HepG2 (cell line): ENCODE data around the gene NSD1. TPM values are rescaled to one million over a fixed set of nuclear protein-coding genes. Genes with fewer than 3 reads are reported as not detected.

Source experiments
- ATAC-seq: fragments of 200-7000 bp; cut with Tn5 transposase; 3 replicates; pipeline ENCODE4 v1.9.1; 2020; ENCODE audit warnings: mild to moderate bottlenecking, moderate library complexity
- BruUV-seq: library from RNA; stranded (reverse); fragments of 400-500 nt; replicated peaks from 2 replicates; lab custom pipeline; 2021; lab: Mats Ljungman, UMichigan
- CTCF ChIA-PET: fragments of 300-600 bp; formaldehyde crosslinking; extraction: SDS; loops from one replicate; lab custom pipeline; 2021; ENCODE audit warnings: low total read pairs, inconsistent platforms, low intra/inter-chr PET ratio; lab: Yijun Ruan, JAX
- POLR2A ChIA-PET: fragments of 350-600 bp; sonication (Branson Sonifier 250); formaldehyde crosslinking; loops from one replicate; lab custom pipeline; 2020; ENCODE audit warnings: antibody characterized with exemption, inconsistent platforms; lab: Yijun Ruan, JAX
- DNase-seq: peaks from one replicate; pipeline ENCODE4 v3.0.0-alpha.2; 2015; ENCODE audit warnings: low spot score
- FAIRE-seq: peaks from 3 replicates; lab custom pipeline; 2011; peaks lifted over from hg19 to GRCh38; lab: Jason Lieb, UNC
- H2AFZ ChIP-seq: one replicate; pipeline ENCODE4 v1.6.1; 2011; ENCODE audit warnings: low read length, inconsistent platforms
- H3K27ac ChIP-seq: fragments of 300-600 bp; 3 replicates; pipeline ENCODE4 v1.8.0; 2011; ENCODE audit warnings: mixed run types, mild to moderate bottlenecking, mixed read lengths, low read length, inconsistent platforms; ENCODE audit not compliant: insufficient read depth; ENCODE audit errors: extremely low read length
- H3K27me3 ChIP-seq, 2 experiments: fragments of 200-600 bp in 1 of 2; 2 replicates in 1 of 2; 3 replicates in 1 of 2; pipeline versions ENCODE4 v1.6.0 to v1.8.0; 2011; ENCODE audit warnings: low read length in 2 of 2, mild to moderate bottlenecking in 2 of 2, moderate library complexity in 2 of 2, inconsistent platforms in 1 of 2; ENCODE audit not compliant: insufficient read depth in 2 of 2, control insufficient read depth in 1 of 2
- H3K36me3 ChIP-seq, 2 experiments: fragments of 200-600 bp in 1 of 2; replicated peaks in 1 of 2; 2 replicates in 1 of 2; 3 replicates in 1 of 2; pipeline versions ENCODE4 v1.5.1 to v1.8.0; 2011; ENCODE audit warnings: low read length in 2 of 2, inconsistent platforms in 1 of 2; ENCODE audit not compliant: insufficient read depth in 2 of 2, control insufficient read depth in 1 of 2
- H3K4me1 ChIP-seq: 2 replicates; pipeline ENCODE4 v1.5.1; 2012; ENCODE audit warnings: low read length, inconsistent platforms; ENCODE audit not compliant: insufficient read depth
- H3K4me2 ChIP-seq: 2 replicates; pipeline ENCODE4 v1.6.0; 2011; ENCODE audit warnings: low read depth, low read length, inconsistent platforms
- H3K4me3 ChIP-seq, 3 experiments: fragments of 200-600 bp in 1 of 3; sonication (generic), shearing (Covaris generic) in 1 of 3; replicated peaks in 1 of 3; 2 replicates each; pipeline ENCODE4 v1.5.1; 2011 to 2016; ENCODE audit warnings: low read length in 3 of 3, inconsistent platforms in 2 of 3, low read depth in 2 of 3, mild to moderate bottlenecking in 2 of 3, control low read depth in 1 of 3, mixed read lengths in 1 of 3; ENCODE audit not compliant: insufficient read depth in 1 of 3
- H3K79me2 ChIP-seq: one replicate; pipeline ENCODE4 v1.6.1; 2011; ENCODE audit warnings: low read length, inconsistent platforms; ENCODE audit not compliant: insufficient read depth
- H3K9ac ChIP-seq: 2 replicates; pipeline ENCODE4 v1.6.0; 2011; ENCODE audit warnings: mild to moderate bottlenecking, low read depth, low read length, inconsistent platforms; ENCODE audit not compliant: insufficient read depth
- H3K9me3 ChIP-seq: 2 replicates; pipeline ENCODE4 v1.5.1; 2012; ENCODE audit warnings: mild to moderate bottlenecking, low read length
- H4K20me1 ChIP-seq: 2 replicates; pipeline ENCODE4 v1.6.0; 2011; ENCODE audit warnings: inconsistent platforms, mild to moderate bottlenecking, low read length, moderate library complexity; ENCODE audit not compliant: insufficient read depth
- FLYWCH1 ChIP-seq: sonication (generic); formaldehyde crosslinking; IDR thresholded peaks from 2 replicates; pipeline ENCODE4 v1.8.1; 2023; ENCODE audit warnings: mild to moderate bottlenecking, missing genetic modification reagents
- KAT7 ChIP-seq: IDR thresholded peaks from 2 replicates; pipeline ENCODE4 v1.6.1; 2018; ENCODE audit warnings: borderline replicate concordance, missing compliant biosample characterization
- WIZ ChIP-seq: sonication (generic); formaldehyde crosslinking; IDR thresholded peaks from 2 replicates; pipeline ENCODE4 v1.5.1; 2020; ENCODE audit warnings: mild to moderate bottlenecking, missing genetic modification reagents
- ZNF564 ChIP-seq: sonication (generic); formaldehyde crosslinking; IDR thresholded peaks from 2 replicates; pipeline ENCODE4 v1.8.1; 2023; ENCODE audit warnings: mild to moderate bottlenecking, missing genetic modification reagents
- WGBS: methylation state at CpG from one replicate; pipeline ENCODE4 v1.1.6; 2017; ENCODE audit warnings: low lambda C conversion rate; 5-methylcytosine and 5-hydroxymethylcytosine counted together
- in situ Hi-C: cut with HindIII; loops from 2 replicates; pipeline ENCODE4 v1.10.0; 2017; ENCODE audit warnings: low pct_unique_long_range_greater_than_20kb; ENCODE audit not compliant: extremely low pct_ligation_motif_present
- intact Hi-C: fragments of 100-400 bp; cut with micrococcal nuclease; formaldehyde crosslinking; loops from one replicate; pipeline ENCODE4 v1.10.0; 2022; ENCODE audit not compliant: unreplicated experiment
- polyA plus RNA-seq, 8 experiments: library from polyadenylated mRNA; depleted of rRNA in 3 of 8; stranded (reverse) in 7 of 8; unstranded in 1 of 8; fragments of >200 nt; fragmentation: Illumina TruSeq in 4 of 8; extraction: Trizol in 4 of 8; gene quantifications; 2 replicates each; pipeline versions ENCODE4 v1.2.1 to v1.2.3, GENCODE V29; 2011 to 2016; ENCODE audit warnings: low read depth in 4 of 8, missing spikeins in 1 of 8, mixed read lengths in 1 of 8; ENCODE audit not compliant: insufficient read depth in 1 of 8
- total RNA-seq, 5 experiments: library from RNA; depleted of rRNA; stranded (reverse); fragments of >200 nt; fragmentation: Illumina TruSeq; extraction: Trizol; gene quantifications; 2 replicates each; pipeline ENCODE4 v1.2.3, GENCODE V29; 2016; ENCODE audit warnings: low read depth in 1 of 5
- TF ChIP-seq, protein P1 (sequence below): IDR thresholded peaks from 2 replicates; pipeline ENCODE4 v1.6.1; 2016; ENCODE audit warnings: missing genetic modification reagents, missing compliant biosample characterization
- TF ChIP-seq, protein P2 (sequence below): sonication (generic); formaldehyde crosslinking; conservative IDR thresholded peaks from 2 replicates; pipeline ENCODE4 v1.4.0; 2020; ENCODE audit warnings: mild to moderate bottlenecking, missing genetic modification reagents, moderate library complexity

The NSD1 gene
- total and polyA plus RNA-seq, 2 of the 13 experiments (the other 11 are each of a cell fraction or from before 2014, with no cell fraction given) = 0.01 to 0.09 TPM

DNA sequence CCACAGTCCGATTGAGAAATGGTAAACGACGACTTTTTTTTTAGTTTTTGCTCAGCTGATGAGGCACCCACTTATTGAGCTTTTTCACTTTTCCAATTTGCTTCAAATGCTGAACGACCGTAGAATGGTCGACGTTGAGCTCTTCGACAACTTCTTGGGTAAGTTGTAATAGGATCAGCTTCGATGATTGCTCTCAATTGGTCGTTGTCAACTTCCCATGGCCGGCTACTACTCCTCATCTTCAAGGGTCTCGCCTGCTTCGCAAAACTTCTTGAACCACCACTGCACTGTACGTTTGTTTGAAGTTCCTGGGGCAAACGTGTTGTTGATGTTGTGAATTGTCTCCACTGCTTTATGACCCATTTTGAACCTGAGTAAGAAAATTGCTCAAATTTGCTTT lies 35.7 kb downstream of the NSD1 start:
- H3K9ac ChIP-seq = no peak overlapping the region
- no peak for FAIRE-seq

More for the DNA sequence above, 35.7 kb downstream of the NSD1 start:
- POLR2A ChIA-PET = no interaction called here
- no peak for ATAC-seq
- Histone ChIP-seq H3K27ac (no peak overlapping the region), H3K4me3 (no peak overlapping the region), H3K79me2 (no peaks in the 10 kb centered on the region), H3K4me1 (no peaks in the 10 kb centered on the region), H3K27me3 (no peaks in the 10 kb centered on the region)
- DNase-seq = no peak
- CTCF ChIA-PET = no interaction called here
- TF ChIP-seq, protein P1, sequence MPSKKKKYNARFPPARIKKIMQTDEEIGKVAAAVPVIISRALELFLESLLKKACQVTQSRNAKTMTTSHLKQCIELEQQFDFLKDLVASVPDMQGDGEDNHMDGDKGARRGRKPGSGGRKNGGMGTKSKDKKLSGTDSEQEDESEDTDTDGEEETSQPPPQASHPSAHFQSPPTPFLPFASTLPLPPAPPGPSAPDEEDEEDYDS = no peak
- TF ChIP-seq FLYWCH1 (CRISPR knock-in tag) (no peak), KAT7 (CRISPR knock-in tag) (no peak), WIZ (CRISPR knock-in tag) (no peak), ZNF564 (no peak)
- TF ChIP-seq, protein P2, sequence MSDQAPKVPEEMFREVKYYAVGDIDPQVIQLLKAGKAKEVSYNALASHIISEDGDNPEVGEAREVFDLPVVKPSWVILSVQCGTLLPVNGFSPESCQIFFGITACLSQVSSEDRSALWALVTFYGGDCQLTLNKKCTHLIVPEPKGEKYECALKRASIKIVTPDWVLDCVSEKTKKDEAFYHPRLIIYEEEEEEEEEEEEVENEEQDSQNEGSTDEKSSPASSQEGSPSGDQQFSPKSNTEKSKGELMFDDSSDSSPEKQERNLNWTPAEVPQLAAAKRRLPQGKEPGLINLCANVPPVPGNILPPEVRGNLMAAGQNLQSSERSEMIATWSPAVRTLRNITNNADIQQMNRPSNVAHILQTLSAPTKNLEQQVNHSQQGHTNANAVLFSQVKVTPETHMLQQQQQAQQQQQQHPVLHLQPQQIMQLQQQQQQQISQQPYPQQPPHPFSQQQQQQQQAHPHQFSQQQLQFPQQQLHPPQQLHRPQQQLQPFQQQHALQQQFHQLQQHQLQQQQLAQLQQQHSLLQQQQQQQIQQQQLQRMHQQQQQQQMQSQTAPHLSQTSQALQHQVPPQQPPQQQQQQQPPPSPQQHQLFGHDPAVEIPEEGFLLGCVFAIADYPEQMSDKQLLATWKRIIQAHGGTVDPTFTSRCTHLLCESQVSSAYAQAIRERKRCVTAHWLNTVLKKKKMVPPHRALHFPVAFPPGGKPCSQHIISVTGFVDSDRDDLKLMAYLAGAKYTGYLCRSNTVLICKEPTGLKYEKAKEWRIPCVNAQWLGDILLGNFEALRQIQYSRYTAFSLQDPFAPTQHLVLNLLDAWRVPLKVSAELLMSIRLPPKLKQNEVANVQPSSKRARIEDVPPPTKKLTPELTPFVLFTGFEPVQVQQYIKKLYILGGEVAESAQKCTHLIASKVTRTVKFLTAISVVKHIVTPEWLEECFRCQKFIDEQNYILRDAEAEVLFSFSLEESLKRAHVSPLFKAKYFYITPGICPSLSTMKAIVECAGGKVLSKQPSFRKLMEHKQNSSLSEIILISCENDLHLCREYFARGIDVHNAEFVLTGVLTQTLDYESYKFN (CRISPR knock-in tag) = no peak
- TF ChIP-seq, all 625 proteins: peak for 0
- intact Hi-C loops (no loop called here), in situ Hi-C loops (no loop called here)
- no TSS peak for BruUV-seq
- H3K36me3 ChIP-seq = no peaks in the 10 kb centered on the region
- H4K20me1 ChIP-seq = no peaks in the 10 kb centered on the region
- H3K4me2 ChIP-seq = no peak overlapping the region
- H2AFZ ChIP-seq = no peak overlapping the region
- no peaks in the 10 kb centered on the region for H3K9me3 ChIP-seq
- WGBS = 52% methylated on average over 15 of the region's 15 CpGs
